WTC11 (cell line): Measurements from ENCODE around the gene CSPG4.

Experiments used
- CREM ChIP-seq: sonication (generic); formaldehyde crosslinking; IDR thresholded peaks from 2 replicates; pipeline ENCODE4 v1.8.1; 2022; ENCODE audit warnings: mild to moderate bottlenecking, missing genetic modification reagents, moderate library complexity
- MLX ChIP-seq: sonication (generic); formaldehyde crosslinking; IDR thresholded peaks from 2 replicates; pipeline ENCODE4 v1.8.1; 2023; ENCODE audit warnings: mild to moderate bottlenecking, missing genetic modification reagents, moderate library complexity
- RELA ChIP-seq: sonication (generic); formaldehyde crosslinking; IDR thresholded peaks from 2 replicates; pipeline ENCODE4 v1.8.1; 2022; ENCODE audit warnings: missing genetic modification reagents, mild to moderate bottlenecking, borderline replicate concordance
- SMAD4 ChIP-seq: sonication (generic); formaldehyde crosslinking; IDR thresholded peaks from 2 replicates; pipeline ENCODE4 v1.8.0; 2022; ENCODE audit warnings: mild to moderate bottlenecking, missing genetic modification reagents
- TCF7 ChIP-seq: sonication (generic); formaldehyde crosslinking; IDR thresholded peaks from 2 replicates; pipeline ENCODE4 v1.8.0; 2022; ENCODE audit warnings: mild to moderate bottlenecking, low read depth, missing genetic modification reagents, moderate library complexity
- ZNF263 ChIP-seq: sonication (generic); formaldehyde crosslinking; IDR thresholded peaks from 2 replicates; pipeline ENCODE4 v1.8.1; 2022; ENCODE audit warnings: low read depth, mild to moderate bottlenecking, moderate library complexity, missing genetic modification reagents
- TF ChIP-seq, protein P1 (sequence below): sonication (generic); formaldehyde crosslinking; IDR thresholded peaks from 2 replicates; pipeline ENCODE4 v1.8.0; 2022; ENCODE audit warnings: mild to moderate bottlenecking, missing genetic modification reagents
- TF ChIP-seq, protein P2 (sequence below): fragments of 200-600 bp; IDR thresholded peaks from 2 replicates; pipeline ENCODE4 v1.8.0; 2022; ENCODE audit warnings: antibody characterized with exemption
- TF ChIP-seq, protein P3 (sequence below): sonication (generic); formaldehyde crosslinking; IDR thresholded peaks from 2 replicates; pipeline ENCODE4 v1.8.1; 2023; ENCODE audit warnings: mild to moderate bottlenecking, missing genetic modification reagents, borderline replicate concordance

DNA sequence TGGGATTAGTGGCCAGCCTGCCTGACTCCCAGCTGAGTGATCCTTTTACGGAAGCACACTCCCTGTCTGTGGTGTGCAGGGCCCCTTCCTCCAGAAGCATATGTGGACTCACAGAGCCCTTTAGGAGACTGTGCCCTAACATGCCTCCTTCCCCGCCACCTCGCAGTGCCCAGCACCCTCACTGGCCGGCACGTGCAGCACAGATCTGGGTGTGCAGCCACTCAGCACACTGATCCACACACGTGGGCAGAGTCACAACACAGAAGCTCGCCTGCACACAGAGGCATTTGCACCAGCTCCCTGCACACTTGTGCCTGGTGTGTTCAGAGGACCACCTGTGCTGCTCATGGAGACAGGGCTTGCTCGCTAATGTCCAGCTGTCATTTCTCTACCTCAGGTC lies 23.6 kb upstream of the CSPG4 start:
- TF ChIP-seq, protein P1, sequence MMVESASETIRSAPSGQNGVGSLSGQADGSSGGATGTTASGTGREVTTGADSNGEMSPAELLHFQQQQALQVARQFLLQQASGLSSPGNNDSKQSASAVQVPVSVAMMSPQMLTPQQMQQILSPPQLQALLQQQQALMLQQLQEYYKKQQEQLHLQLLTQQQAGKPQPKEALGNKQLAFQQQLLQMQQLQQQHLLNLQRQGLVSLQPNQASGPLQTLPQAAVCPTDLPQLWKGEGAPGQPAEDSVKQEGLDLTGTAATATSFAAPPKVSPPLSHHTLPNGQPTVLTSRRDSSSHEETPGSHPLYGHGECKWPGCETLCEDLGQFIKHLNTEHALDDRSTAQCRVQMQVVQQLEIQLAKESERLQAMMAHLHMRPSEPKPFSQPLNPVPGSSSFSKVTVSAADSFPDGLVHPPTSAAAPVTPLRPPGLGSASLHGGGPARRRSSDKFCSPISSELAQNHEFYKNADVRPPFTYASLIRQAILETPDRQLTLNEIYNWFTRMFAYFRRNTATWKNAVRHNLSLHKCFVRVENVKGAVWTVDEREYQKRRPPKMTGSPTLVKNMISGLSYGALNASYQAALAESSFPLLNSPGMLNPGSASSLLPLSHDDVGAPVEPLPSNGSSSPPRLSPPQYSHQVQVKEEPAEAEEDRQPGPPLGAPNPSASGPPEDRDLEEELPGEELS (CRISPR knock-in tag), result no peak
- TF ChIP-seq, protein P2, sequence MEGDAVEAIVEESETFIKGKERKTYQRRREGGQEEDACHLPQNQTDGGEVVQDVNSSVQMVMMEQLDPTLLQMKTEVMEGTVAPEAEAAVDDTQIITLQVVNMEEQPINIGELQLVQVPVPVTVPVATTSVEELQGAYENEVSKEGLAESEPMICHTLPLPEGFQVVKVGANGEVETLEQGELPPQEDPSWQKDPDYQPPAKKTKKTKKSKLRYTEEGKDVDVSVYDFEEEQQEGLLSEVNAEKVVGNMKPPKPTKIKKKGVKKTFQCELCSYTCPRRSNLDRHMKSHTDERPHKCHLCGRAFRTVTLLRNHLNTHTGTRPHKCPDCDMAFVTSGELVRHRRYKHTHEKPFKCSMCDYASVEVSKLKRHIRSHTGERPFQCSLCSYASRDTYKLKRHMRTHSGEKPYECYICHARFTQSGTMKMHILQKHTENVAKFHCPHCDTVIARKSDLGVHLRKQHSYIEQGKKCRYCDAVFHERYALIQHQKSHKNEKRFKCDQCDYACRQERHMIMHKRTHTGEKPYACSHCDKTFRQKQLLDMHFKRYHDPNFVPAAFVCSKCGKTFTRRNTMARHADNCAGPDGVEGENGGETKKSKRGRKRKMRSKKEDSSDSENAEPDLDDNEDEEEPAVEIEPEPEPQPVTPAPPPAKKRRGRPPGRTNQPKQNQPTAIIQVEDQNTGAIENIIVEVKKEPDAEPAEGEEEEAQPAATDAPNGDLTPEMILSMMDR, result no peak
- no peak for TF ChIP-seq CREM
- no peak for TF ChIP-seq ZNF263
- TF ChIP-seq RELA (CRISPR knock-in tag), result no peak
- TF ChIP-seq MLX (CRISPR knock-in tag), result no peak
- TF ChIP-seq, protein P3, sequence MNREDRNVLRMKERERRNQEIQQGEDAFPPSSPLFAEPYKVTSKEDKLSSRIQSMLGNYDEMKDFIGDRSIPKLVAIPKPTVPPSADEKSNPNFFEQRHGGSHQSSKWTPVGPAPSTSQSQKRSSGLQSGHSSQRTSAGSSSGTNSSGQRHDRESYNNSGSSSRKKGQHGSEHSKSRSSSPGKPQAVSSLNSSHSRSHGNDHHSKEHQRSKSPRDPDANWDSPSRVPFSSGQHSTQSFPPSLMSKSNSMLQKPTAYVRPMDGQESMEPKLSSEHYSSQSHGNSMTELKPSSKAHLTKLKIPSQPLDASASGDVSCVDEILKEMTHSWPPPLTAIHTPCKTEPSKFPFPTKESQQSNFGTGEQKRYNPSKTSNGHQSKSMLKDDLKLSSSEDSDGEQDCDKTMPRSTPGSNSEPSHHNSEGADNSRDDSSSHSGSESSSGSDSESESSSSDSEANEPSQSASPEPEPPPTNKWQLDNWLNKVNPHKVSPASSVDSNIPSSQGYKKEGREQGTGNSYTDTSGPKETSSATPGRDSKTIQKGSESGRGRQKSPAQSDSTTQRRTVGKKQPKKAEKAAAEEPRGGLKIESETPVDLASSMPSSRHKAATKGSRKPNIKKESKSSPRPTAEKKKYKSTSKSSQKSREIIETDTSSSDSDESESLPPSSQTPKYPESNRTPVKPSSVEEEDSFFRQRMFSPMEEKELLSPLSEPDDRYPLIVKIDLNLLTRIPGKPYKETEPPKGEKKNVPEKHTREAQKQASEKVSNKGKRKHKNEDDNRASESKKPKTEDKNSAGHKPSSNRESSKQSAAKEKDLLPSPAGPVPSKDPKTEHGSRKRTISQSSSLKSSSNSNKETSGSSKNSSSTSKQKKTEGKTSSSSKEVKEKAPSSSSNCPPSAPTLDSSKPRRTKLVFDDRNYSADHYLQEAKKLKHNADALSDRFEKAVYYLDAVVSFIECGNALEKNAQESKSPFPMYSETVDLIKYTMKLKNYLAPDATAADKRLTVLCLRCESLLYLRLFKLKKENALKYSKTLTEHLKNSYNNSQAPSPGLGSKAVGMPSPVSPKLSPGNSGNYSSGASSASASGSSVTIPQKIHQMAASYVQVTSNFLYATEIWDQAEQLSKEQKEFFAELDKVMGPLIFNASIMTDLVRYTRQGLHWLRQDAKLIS, result no peak
- no peak for TF ChIP-seq SMAD4
- TF ChIP-seq TCF7, result no peak
